ENCODE measurements around the gene SLC15A1. TPM values are rescaled to one million over a fixed set of nuclear protein-coding genes. Genes with fewer than 3 reads are reported as not detected.

SLC15A1 gene
- total and polyA plus RNA-seq, 4 experiments from 2014 or later = not detected

GRCh38 chr13:98686270-98686669, 66.2 kb downstream of the SLC15A1 start:
- intact Hi-C loops (cut with micrococcal nuclease) = no loop called here

GRCh38 chr13:98685146-98685545, 67.3 kb downstream of the SLC15A1 start:
- ChIA-PET POLR2A (ENCODE audit: partially characterized antibody) (no interaction called here), CTCF (ENCODE audit: partially characterized antibody) (interaction anchor here (1.5 to 1.9 kb wide), 2 partner anchors 32 to 240 kb away, joined by 7 read pairs; no protein-coding TSS in a partner anchor)
- no peak overlapping the region for H3K27ac ChIP-seq (ENCODE audit: low read depth, low read length)
- Mint-ChIP-seq H3K4me1 (no peaks in the 10 kb centered on the region), H3K27me3 (peaks cover 2 to 7% of the 10 kb centered on the region in 2 donors), H3K4me3 (no peak overlapping the region), H3K9me3 (no peaks in the 10 kb centered on the region), H3K36me3 (no peaks in the 10 kb centered on the region), H3K27ac (no peak overlapping the region)
- no peak for DNase-seq
- intact Hi-C loops (cut with micrococcal nuclease) = no loop called here
- no peaks in the 10 kb centered on the region for H3K36me3 ChIP-seq (ENCODE audit: insufficient read depth, low read length)
- no peaks in the 10 kb centered on the region for H3K27me3 ChIP-seq (ENCODE audit: insufficient read depth, low read length)
- H3K4me3 ChIP-seq (ENCODE audit: low read length in 2 of 2) = no peak overlapping the region
- H3K9me3 ChIP-seq (ENCODE audit: control insufficient read depth in 1 of 2, low read length in 2 of 2) = no peaks in the 10 kb centered on the region
- no peaks in the 10 kb centered on the region for H3K4me1 ChIP-seq (ENCODE audit: insufficient read depth, low read length)

More at GRCh38 chr13:98686270-98686669, 66.2 kb downstream of the SLC15A1 start:
- H3K4me3 ChIP-seq (ENCODE audit: low read length in 2 of 2) = no peak overlapping the region
- Mint-ChIP-seq H3K4me1 (no peaks in the 10 kb centered on the region), H3K27me3 (peaks cover 2 to 4% of the 10 kb centered on the region in 2 donors), H3K4me3 (no peak overlapping the region), H3K27ac (no peak overlapping the region), H3K36me3 (no peaks in the 10 kb centered on the region), H3K9me3 (no peaks in the 10 kb centered on the region)
- ChIA-PET POLR2A (ENCODE audit: partially characterized antibody) (no interaction called here), CTCF (ENCODE audit: partially characterized antibody) (interaction anchor here (1.1 to 2.0 kb wide), 4 partner anchors 13 to 241 kb away, joined by 3 to 7 read pairs (median 6); no protein-coding TSS in a partner anchor)
- no peaks in the 10 kb centered on the region for H3K36me3 ChIP-seq (ENCODE audit: insufficient read depth, low read length)
- no peaks in the 10 kb centered on the region for H3K27me3 ChIP-seq (ENCODE audit: insufficient read depth, low read length)
- H3K4me1 ChIP-seq (ENCODE audit: insufficient read depth, low read length) = no peaks in the 10 kb centered on the region
- H3K27ac ChIP-seq (ENCODE audit: low read depth, low read length) = no peak overlapping the region
- H3K9me3 ChIP-seq (ENCODE audit: control insufficient read depth in 1 of 2, low read length in 2 of 2) = no peaks in the 10 kb centered on the region
- DNase-seq = no peak

DNA sequence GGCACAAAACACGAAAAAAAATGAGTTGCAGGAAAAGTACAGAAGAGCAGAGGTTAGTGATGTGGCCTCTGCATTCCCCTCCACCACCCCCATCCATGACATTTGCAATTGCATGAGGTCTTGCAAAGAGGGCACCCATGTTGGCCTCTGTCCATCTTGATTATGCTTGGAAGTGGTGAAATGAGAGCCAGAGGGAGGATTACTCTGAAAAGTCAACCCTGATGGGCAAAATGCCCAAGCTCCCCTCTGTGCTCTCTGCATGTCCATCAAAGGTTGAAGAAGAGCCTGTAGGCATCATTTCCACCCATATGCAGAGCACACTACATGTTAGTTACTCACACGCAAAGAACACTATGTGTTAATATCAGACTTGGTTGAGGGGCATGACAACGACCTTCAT, 71.4 kb downstream of the SLC15A1 start:
- no peak overlapping the region for H3K27ac ChIP-seq (ENCODE audit: low read depth, low read length)
- H3K36me3 Mint-ChIP-seq = no peaks in the 10 kb centered on the region
- H3K27ac Mint-ChIP-seq = no peak overlapping the region
- H3K4me3 ChIP-seq (ENCODE audit: low read length in 2 of 2) = no peak overlapping the region
- H3K36me3 ChIP-seq (ENCODE audit: insufficient read depth, low read length) = no peaks in the 10 kb centered on the region
- H3K4me3 Mint-ChIP-seq = no peak overlapping the region
- no peak for DNase-seq
- intact Hi-C loops (cut with micrococcal nuclease) = no loop called here
- H3K4me1 Mint-ChIP-seq = no peaks in the 10 kb centered on the region
- CTCF ChIA-PET (ENCODE audit: partially characterized antibody) = interaction anchor here (1.3 kb wide), 1 partner anchor 26 kb away, joined by 3 read pairs; no protein-coding TSS in a partner anchor
- H3K27me3 ChIP-seq (ENCODE audit: insufficient read depth, low read length) = no peaks in the 10 kb centered on the region
- H3K9me3 ChIP-seq (ENCODE audit: control insufficient read depth in 1 of 2, low read length in 2 of 2) = no peaks in the 10 kb centered on the region
- no peaks in the 10 kb centered on the region for H3K4me1 ChIP-seq (ENCODE audit: insufficient read depth, low read length)
- POLR2A ChIA-PET (ENCODE audit: partially characterized antibody) = no interaction called here
- H3K9me3 Mint-ChIP-seq = no peaks in the 10 kb centered on the region
- H3K27me3 Mint-ChIP-seq = peaks cover under 1 to 11% of the 10 kb centered on the region in 2 donors

GRCh38 chr13:98678741-98679140, 73.7 kb downstream of the SLC15A1 start:
- Mint-ChIP-seq H3K4me1 (no peaks in the 10 kb centered on the region), H3K27ac (no peak overlapping the region), H3K27me3 (peaks cover 2 to 11% of the 10 kb centered on the region in 2 donors), H3K36me3 (no peaks in the 10 kb centered on the region), H3K9me3 (no peaks in the 10 kb centered on the region), H3K4me3 (no peak overlapping the region)
- Histone ChIP-seq H3K4me1 (ENCODE audit: insufficient read depth, low read length) (no peaks in the 10 kb centered on the region), H3K36me3 (ENCODE audit: insufficient read depth, low read length) (no peaks in the 10 kb centered on the region), H3K4me3 (ENCODE audit: low read length in 2 of 2) (no peak overlapping the region), H3K9me3 (ENCODE audit: control insufficient read depth in 1 of 2, low read length in 2 of 2) (no peaks in the 10 kb centered on the region), H3K27me3 (ENCODE audit: insufficient read depth, low read length) (no peaks in the 10 kb centered on the region), H3K27ac (ENCODE audit: low read depth, low read length) (no peak overlapping the region)
- DNase-seq = no peak
- intact Hi-C loops (cut with micrococcal nuclease) = loop anchor here (10.0 kb wide), 1 partner anchor 644 kb away; no protein-coding TSS in a partner anchor
- ChIA-PET POLR2A (ENCODE audit: partially characterized antibody) (no interaction called here), CTCF (ENCODE audit: partially characterized antibody) (no interaction called here)

DNA sequence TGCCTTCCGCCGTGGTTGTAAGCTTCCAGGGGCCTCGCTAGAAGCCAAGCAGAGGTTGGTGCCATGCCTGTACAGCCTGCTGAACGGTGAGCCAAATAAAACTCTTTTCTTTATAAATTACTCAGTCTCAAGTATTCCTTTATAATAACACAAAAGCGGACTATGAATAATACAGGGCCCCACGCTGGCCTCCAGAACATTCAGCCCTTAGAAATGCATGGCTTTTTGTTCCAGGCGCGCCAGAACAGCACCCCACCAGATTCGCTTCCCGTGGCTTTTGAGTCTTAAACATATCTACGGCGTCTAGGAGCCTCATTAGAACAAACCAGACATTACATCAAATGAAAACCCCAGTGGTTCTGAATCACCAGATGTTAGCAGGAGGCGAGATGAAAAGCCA, 75.1 kb downstream of the SLC15A1 start:
- Histone ChIP-seq H3K9me3 (ENCODE audit: control insufficient read depth in 1 of 2, low read length in 2 of 2) (no peaks in the 10 kb centered on the region), H3K27ac (ENCODE audit: low read depth, low read length) (no peak overlapping the region), H3K4me1 (ENCODE audit: insufficient read depth, low read length) (peaks cover 7% of the 10 kb centered on the region), H3K36me3 (ENCODE audit: insufficient read depth, low read length) (no peaks in the 10 kb centered on the region), H3K4me3 (ENCODE audit: low read length in 2 of 2) (no peak overlapping the region), H3K27me3 (ENCODE audit: insufficient read depth, low read length) (no peaks in the 10 kb centered on the region)
- Mint-ChIP-seq H3K27ac (no peak overlapping the region), H3K4me3 (no peak overlapping the region), H3K36me3 (no peaks in the 10 kb centered on the region), H3K9me3 (no peaks in the 10 kb centered on the region), H3K27me3 (peaks cover 2 to 10% of the 10 kb centered on the region in 2 donors), H3K4me1 (peaks cover 0 to 1% (median 0%) of the 10 kb centered on the region in 4 donors)
- CTCF ChIA-PET (ENCODE audit: partially characterized antibody) = interaction anchor here (5.1 kb wide), 1 partner anchor 231 kb away, joined by 51 read pairs; no protein-coding TSS in a partner anchor
- DNase-seq = no peak
- intact Hi-C loops (cut with micrococcal nuclease) = loop anchor here (10.0 kb wide), 1 partner anchor 643 kb away; no protein-coding TSS in a partner anchor
- POLR2A ChIA-PET (ENCODE audit: partially characterized antibody) = no interaction called here

GRCh38 chr13:98676239-98676638, 76.2 kb downstream of the SLC15A1 start:
- Histone ChIP-seq H3K27ac (ENCODE audit: low read depth, low read length) (no peak overlapping the region), H3K4me3 (ENCODE audit: low read length in 2 of 2) (no peak overlapping the region), H3K4me1 (ENCODE audit: insufficient read depth, low read length) (peaks cover 7% of the 10 kb centered on the region), H3K36me3 (ENCODE audit: insufficient read depth, low read length) (no peaks in the 10 kb centered on the region), H3K9me3 (ENCODE audit: control insufficient read depth in 1 of 2, low read length in 2 of 2) (no peaks in the 10 kb centered on the region), H3K27me3 (ENCODE audit: insufficient read depth, low read length) (no peaks in the 10 kb centered on the region)
- H3K4me1 Mint-ChIP-seq = peaks cover 0 to 1% (median 0%) of the 10 kb centered on the region in 4 donors
- ChIA-PET CTCF (ENCODE audit: partially characterized antibody) (interaction anchor here (5.1 kb wide), 1 partner anchor 230 kb away, joined by 51 read pairs; no protein-coding TSS in a partner anchor), POLR2A (ENCODE audit: partially characterized antibody) (no interaction called here)
- H3K4me3 Mint-ChIP-seq = no peak overlapping the region
- peak overlapping the region in 1 of 7 donors; percentile 49 for H3K27ac Mint-ChIP-seq
- H3K9me3 Mint-ChIP-seq = no peaks in the 10 kb centered on the region
- no peaks in the 10 kb centered on the region for H3K36me3 Mint-ChIP-seq
- no peak for DNase-seq
- intact Hi-C loops (cut with micrococcal nuclease) = loop anchor here (10.0 kb wide), 1 partner anchor 641 kb away; no protein-coding TSS in a partner anchor
- peaks cover 2 to 8% of the 10 kb centered on the region in 2 donors for H3K27me3 Mint-ChIP-seq

DNA sequence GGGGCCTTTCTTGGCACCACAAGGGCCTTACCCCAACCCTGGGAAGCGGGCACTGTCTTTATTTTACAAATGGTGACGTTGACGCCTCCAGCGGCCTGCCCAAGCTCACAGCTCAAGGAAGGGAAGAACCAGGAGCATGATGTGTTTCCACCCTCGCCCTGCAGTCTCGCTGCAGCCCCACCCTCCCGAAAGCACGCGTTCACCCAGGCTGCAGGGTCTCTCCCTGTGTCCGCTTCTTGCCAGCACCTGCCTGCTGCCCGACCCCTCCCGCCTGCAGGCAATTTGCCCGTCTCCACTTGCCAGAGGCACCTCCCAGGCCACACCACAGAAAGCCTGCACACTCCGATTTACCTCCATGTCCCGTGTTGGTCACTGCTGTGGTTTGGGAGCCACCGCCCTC, 76.6 kb downstream of the SLC15A1 start:
- H3K36me3 ChIP-seq (ENCODE audit: insufficient read depth, low read length) = no peaks in the 10 kb centered on the region
- H3K9me3 ChIP-seq (ENCODE audit: control insufficient read depth in 1 of 2, low read length in 2 of 2) = no peaks in the 10 kb centered on the region
- CTCF ChIA-PET (ENCODE audit: partially characterized antibody) = interaction anchor here (5.1 kb wide), 1 partner anchor 229 kb away, joined by 51 read pairs; no protein-coding TSS in a partner anchor
- POLR2A ChIA-PET (ENCODE audit: partially characterized antibody) = no interaction called here
- H3K4me3 ChIP-seq (ENCODE audit: low read length in 2 of 2) = no peak overlapping the region
- intact Hi-C loops (cut with micrococcal nuclease) = loop anchor here (10.0 kb wide), 1 partner anchor 641 kb away; no protein-coding TSS in a partner anchor
- H3K27ac ChIP-seq (ENCODE audit: low read depth, low read length) = no peak overlapping the region
- H3K27me3 ChIP-seq (ENCODE audit: insufficient read depth, low read length) = no peaks in the 10 kb centered on the region
- Mint-ChIP-seq H3K9me3 (no peaks in the 10 kb centered on the region), H3K36me3 (no peaks in the 10 kb centered on the region), H3K27ac (peak overlapping the region in 1 of 7 donors; percentile 49), H3K27me3 (peaks cover 2 to 5% of the 10 kb centered on the region in 2 donors), H3K4me3 (no peak overlapping the region), H3K4me1 (peaks cover 0 to 1% (median 0%) of the 10 kb centered on the region in 4 donors)
- H3K4me1 ChIP-seq (ENCODE audit: insufficient read depth, low read length) = peaks cover 7% of the 10 kb centered on the region
- no peak for DNase-seq
